AG10803 (cell line): ENCODE measurements around the gene RALGAPA2.
A peak's percentile ranks its signal among the peaks of the same experiment; 100 is the strongest.

ENCODE experiments used
- DNase-seq: peaks from one replicate; pipeline ENCODE4 v3.0.0; 2010; ENCODE audit warnings: low read depth
- H3K4me3 ChIP-seq: 2 replicates; pipeline ENCODE4 v1.5.1; 2011; ENCODE audit warnings: mild to moderate bottlenecking, low read length, control low read depth
- TF ChIP-seq, protein P1 (sequence below): conservative IDR thresholded peaks from 2 replicates; pipeline ENCODE4 v1.5.1; 2011; ENCODE audit warnings: mild to moderate bottlenecking, low read length, control low read depth, inconsistent platforms

The RALGAPA2 gene

DNA sequence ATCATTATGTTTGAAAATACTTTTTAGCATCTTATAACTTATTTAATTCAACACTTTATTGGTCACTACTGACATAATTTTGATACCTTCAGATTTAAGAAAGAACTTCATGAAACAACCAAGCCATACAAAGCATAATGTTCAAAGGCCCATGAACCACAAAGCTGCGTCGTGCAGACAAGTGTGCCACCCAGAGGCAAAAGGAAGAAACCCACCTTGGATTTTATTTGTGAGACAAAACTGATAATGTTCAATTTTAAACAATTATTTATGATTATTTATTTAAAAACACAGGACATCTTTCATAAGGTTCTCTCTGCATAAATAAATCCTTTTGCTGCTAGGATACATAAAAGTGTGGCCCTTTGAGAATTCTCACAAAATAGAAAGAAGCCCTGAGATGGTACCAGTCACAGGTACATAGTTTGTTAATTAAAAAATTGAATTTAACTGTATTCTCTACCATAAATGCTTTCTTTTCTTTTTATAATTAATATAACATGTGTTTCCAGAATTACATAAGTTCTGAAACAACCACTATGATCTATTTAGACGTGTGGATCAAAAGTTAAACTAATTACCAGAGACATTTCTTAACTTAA, 143.7 kb downstream of the RALGAPA2 start:
- DNase-seq = peak; percentile 50
- H3K4me3 ChIP-seq = no peak overlapping the region
- TF ChIP-seq, protein P1, sequence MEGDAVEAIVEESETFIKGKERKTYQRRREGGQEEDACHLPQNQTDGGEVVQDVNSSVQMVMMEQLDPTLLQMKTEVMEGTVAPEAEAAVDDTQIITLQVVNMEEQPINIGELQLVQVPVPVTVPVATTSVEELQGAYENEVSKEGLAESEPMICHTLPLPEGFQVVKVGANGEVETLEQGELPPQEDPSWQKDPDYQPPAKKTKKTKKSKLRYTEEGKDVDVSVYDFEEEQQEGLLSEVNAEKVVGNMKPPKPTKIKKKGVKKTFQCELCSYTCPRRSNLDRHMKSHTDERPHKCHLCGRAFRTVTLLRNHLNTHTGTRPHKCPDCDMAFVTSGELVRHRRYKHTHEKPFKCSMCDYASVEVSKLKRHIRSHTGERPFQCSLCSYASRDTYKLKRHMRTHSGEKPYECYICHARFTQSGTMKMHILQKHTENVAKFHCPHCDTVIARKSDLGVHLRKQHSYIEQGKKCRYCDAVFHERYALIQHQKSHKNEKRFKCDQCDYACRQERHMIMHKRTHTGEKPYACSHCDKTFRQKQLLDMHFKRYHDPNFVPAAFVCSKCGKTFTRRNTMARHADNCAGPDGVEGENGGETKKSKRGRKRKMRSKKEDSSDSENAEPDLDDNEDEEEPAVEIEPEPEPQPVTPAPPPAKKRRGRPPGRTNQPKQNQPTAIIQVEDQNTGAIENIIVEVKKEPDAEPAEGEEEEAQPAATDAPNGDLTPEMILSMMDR = peak; percentile 88

DNA sequence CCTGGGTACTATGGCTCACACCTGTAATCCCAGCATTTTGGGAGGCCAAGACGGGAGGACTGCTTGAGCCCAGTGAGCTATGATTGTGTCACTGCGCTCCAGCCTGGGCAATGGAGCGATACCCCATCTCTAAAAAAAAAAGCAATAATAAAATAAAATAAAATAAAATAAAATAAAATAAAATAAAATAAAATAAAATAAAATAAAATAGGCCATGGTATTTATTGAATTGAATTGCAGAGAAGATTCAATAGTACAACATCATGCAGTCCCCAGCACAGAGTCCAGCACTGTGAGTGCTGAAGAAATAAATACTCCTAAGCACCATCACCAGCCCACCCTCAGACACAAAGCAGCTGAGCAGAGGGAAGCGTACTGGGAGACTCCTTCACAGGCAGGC, 144.7 kb downstream of the RALGAPA2 start:
- DNase-seq = no peak
- H3K4me3 ChIP-seq = no peak overlapping the region
- TF ChIP-seq, protein P1 = no peak

- DNase-seq = no peak
- TF ChIP-seq, protein P1 = no peak
These were observed 145.9 kb downstream of the RALGAPA2 start for GRCh38 chr20:20566516-20566915.

GRCh38 chr20:20564279-20564678, 148.2 kb downstream of the RALGAPA2 start:
- TF ChIP-seq, protein P1 = no peak
- DNase-seq = no peak
- no peak overlapping the region for H3K4me3 ChIP-seq

More at GRCh38 chr20:20566516-20566915, 145.9 kb downstream of the RALGAPA2 start:
- no peak overlapping the region for H3K4me3 ChIP-seq

DNA sequence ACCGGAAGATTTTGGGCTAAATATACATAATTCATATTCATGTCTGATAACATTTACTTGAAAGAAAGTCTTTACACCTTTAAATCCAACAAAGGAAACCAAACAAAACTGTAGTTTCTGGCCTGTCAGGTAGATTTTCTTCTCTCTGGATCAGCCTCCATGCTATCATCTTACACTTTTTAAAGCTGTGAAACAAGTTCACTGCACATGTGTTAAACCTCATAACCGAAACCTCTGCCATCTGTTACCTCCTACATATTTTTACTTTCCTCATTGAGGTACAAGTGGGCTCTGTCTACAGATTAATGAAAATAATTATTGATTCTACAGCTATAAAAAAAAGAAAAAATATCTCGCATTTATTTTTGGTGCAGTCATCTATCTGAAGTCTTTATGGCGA, 149.9 kb downstream of the RALGAPA2 start:
- TF ChIP-seq, protein P1 = no peak
- DNase-seq = no peak
- H3K4me3 ChIP-seq = no peak overlapping the region

DNA sequence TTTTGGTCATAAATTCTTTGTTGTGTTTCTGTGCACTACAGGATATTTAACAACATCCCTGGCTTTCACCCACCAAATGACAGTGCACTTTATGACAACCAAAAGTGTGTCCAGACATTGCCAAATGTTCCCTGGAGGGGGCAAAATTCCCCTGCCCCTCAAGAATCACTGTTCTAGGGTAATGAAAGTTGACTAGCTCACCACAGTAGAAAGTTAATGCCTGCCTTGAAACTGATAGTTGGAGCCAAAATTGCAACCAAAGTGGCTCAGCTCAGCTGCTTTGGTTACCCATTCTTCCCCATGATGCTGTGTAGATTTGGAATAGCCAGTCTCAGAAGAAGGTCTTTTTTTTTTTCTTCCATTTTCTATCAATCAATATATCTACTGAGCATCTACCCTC, 150.6 kb downstream of the RALGAPA2 start:
- TF ChIP-seq, protein P1 = no peak
- DNase-seq = no peak

GRCh38 chr20:20561172-20561571, 151.3 kb downstream of the RALGAPA2 start:
- H3K4me3 ChIP-seq = no peak overlapping the region
- DNase-seq = no peak
- TF ChIP-seq, protein P1 = no peak

More for the DNA sequence above, 150.6 kb downstream of the RALGAPA2 start:
- no peak overlapping the region for H3K4me3 ChIP-seq
